Breast epithelium (tissue), 3 donors: ENCODE measurements around the gene PMM2.

ENCODE experiments used
- POLR2A ChIP-seq: fragments of 450-650 bp; IDR thresholded peaks from one replicate; pipeline ENCODE4 v1.6.1; 2016; ENCODE audit warnings: antibody characterized with exemption, mild to moderate bottlenecking, moderate library complexity
- TF ChIP-seq, protein P1 (sequence below), 3 donors: fragments of 450-650 bp; IDR thresholded peaks; one replicate each; pipeline ENCODE4 v1.5.1; 2016 to 2017; ENCODE audit warnings: antibody characterized with exemption in 3 of 3, mild to moderate bottlenecking in 3 of 3, moderate library complexity in 3 of 3

DNA sequence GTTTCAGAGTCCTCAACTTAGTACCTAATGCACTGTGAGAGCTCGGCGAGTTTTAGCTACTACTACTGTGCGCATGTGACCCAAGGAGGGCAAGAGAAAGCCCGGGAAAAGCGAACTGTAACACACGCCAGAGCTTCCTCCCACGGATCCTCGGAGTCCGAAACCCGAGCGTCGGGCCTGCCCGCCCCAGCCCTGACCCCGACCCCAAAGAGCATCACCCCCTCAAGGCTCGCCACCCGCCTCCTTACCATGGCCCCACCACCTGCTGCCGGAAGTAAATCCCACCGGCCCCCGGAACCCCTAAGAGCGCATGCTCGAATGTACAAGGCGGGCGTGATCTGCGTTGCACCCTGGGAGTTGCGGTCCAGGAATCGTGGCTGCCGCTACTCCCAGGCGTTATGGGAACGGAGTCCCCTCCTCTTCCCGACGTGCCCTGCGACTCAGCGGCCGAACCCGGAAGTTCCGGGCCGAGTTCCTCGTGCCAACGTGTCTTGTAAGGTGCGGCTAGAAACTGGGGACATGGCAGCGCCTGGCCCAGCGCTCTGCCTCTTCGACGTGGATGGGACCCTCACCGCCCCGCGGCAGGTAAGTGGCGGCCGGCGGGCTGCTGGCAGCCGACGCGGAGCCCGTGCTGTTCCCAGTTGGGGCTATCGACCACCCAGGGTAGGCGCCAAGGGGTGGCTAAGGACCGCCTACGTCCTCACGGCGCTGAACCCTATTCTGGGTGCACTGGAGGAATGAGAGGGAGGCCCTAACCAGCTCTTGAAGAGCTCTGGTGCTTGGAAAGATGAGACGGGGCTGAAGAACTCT is at the start of gene PMM2, which contains the start of gene TMEM186:
- TF ChIP-seq, protein P1, sequence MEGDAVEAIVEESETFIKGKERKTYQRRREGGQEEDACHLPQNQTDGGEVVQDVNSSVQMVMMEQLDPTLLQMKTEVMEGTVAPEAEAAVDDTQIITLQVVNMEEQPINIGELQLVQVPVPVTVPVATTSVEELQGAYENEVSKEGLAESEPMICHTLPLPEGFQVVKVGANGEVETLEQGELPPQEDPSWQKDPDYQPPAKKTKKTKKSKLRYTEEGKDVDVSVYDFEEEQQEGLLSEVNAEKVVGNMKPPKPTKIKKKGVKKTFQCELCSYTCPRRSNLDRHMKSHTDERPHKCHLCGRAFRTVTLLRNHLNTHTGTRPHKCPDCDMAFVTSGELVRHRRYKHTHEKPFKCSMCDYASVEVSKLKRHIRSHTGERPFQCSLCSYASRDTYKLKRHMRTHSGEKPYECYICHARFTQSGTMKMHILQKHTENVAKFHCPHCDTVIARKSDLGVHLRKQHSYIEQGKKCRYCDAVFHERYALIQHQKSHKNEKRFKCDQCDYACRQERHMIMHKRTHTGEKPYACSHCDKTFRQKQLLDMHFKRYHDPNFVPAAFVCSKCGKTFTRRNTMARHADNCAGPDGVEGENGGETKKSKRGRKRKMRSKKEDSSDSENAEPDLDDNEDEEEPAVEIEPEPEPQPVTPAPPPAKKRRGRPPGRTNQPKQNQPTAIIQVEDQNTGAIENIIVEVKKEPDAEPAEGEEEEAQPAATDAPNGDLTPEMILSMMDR (IDR thresholded peaks at IDR 0.05): no peak
- no peak for TF ChIP-seq POLR2A
